Measurements from ENCODE around the gene AMMECR1L. TPM values are rescaled to one million over a fixed set of nuclear protein-coding genes. Genes with fewer than 3 reads are reported as not detected.
A peak's percentile ranks its signal among the peaks of the same experiment; 100 is the strongest.
"Not testable (repeated sequence)": the region's sequence is repeated elsewhere in the genome, so short reads cannot be mapped to it uniquely, and the experiment has no call there.

Gene AMMECR1L
- total RNA-seq = 10 to 100 TPM; 14.3 to 15.0 TPM

DNA sequence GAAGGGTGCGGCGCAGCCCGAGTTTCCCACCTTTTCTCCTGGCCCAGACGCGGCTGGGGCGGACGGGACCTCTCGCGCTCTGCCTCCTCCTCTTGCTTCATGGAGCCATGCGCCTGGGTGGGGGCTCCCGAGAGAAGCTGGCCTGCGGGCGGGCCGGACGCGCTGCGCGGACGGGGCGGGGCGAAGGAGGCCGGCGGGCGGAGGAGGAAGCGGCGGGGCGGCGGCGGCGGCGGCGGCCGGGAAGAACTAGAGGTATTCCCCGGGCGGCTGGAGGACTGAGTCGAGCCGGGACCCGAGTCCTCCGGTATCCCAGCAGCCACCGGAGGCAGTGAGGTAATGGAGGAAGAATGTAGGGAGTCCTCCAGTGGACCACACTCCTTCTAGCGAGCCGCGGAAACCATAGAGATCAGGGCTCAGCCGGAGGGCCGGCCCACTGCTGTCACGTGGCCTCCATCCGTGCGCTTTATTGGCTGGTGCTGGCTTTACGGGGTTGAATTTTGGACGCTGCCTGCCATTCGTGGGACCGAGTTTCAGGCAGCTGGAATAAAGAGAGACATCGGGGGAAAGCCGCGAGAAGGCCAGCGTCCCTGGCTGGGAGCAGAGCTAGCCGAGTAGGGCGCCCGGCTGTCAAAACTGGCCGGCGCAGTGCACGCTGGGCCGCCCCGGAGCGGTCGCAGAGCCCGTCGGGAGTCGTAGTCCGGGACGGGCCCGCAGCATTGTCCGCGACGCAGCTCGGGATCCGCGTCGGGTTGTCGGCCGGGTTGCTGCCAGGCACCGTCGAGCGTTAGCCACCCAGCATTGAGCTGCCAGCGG lies at the start of gene AMMECR1L:
Gene AMMECR1L, minus strand, starts transcription at position 177 of the 813 bp plus-strand sequence. CDS start 11,722 bp downstream, outside the sequence.
- H3K36me3 Mint-ChIP-seq, H3K27me3 Mint-ChIP-seq, POLR2A ChIA-PET, H3K9me3 Mint-ChIP-seq: not testable (repeated sequence)
- peak within 1 kb of the TSS; percentile 77 for H3K27ac Mint-ChIP-seq
- intact Hi-C loops (cut with micrococcal nuclease) = loop anchor here (2.0 to 5.0 kb wide), 2 partner anchors 141 to 206 kb away; partner anchors contain the start of gene UGGT1
- H3K4me1 Mint-ChIP-seq (ENCODE audit: low read depth) = peaks cover 36% of the 10 kb centered on the region
- H3K4me3 Mint-ChIP-seq = peak within 1 kb of the TSS; percentile 84
- peak; percentile 81 for DNase-seq
- CTCF ChIA-PET = interaction anchor here (1.1 kb wide), 1 partner anchor 29 kb away, joined by 3 read pairs; no protein-coding TSS in a partner anchor

GRCh38 chr2:127935337-127935736 lies 49.6 kb upstream of the AMMECR1L start:
- no peaks in the 10 kb centered on the region for H3K27me3 Mint-ChIP-seq
- no peak for DNase-seq
- H3K36me3 Mint-ChIP-seq = peaks cover 1% of the 10 kb centered on the region
- no peak overlapping the region for H3K27ac Mint-ChIP-seq
- no peaks in the 10 kb centered on the region for H3K4me1 Mint-ChIP-seq (ENCODE audit: low read depth)
- H3K9me3 Mint-ChIP-seq = no peaks in the 10 kb centered on the region
- ChIA-PET CTCF (no interaction called here), POLR2A (no interaction called here)
- no peak overlapping the region for H3K4me3 Mint-ChIP-seq
- intact Hi-C loops (cut with micrococcal nuclease) = no loop called here

- POLR2A ChIA-PET = no interaction called here
- H3K27me3 Mint-ChIP-seq = no peaks in the 10 kb centered on the region
- intact Hi-C loops (cut with micrococcal nuclease) = no loop called here
- CTCF ChIA-PET = interaction anchor here (0.9 kb wide), 1 partner anchor 9 kb away, joined by 3 read pairs; no protein-coding TSS in a partner anchor
- H3K27ac Mint-ChIP-seq = no peak overlapping the region
- no peak overlapping the region for H3K4me3 Mint-ChIP-seq
- H3K36me3 Mint-ChIP-seq = no peaks in the 10 kb centered on the region
- DNase-seq = no peak
- peaks cover 5% of the 10 kb centered on the region for H3K4me1 Mint-ChIP-seq (ENCODE audit: low read depth)
- H3K9me3 Mint-ChIP-seq = no peaks in the 10 kb centered on the region
Observed at GRCh38 chr2:127932199-127932876, 46.6 kb upstream of the AMMECR1L start.

DNA sequence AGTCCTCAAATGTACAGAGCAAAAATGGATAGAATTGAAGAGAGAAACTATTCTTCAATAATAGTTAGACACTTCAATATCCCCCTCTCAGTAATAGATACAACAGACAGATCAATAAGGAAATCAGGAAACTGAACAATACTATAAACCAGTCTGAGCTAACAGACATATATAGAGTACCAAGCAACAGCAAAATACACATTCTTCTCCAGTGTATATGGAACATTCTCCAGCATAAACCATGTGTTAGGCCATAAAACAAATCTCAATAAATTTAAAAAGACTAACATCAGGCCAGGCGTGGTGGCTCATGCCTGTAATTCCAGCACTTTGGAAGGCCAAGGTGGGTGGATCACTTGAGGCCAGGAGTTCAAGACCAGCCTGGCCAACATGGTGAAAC lies 43.7 kb upstream of the AMMECR1L start:
- ChIA-PET POLR2A (no interaction called here), CTCF (no interaction called here)
- Mint-ChIP-seq H3K36me3 (no peaks in the 10 kb centered on the region), H3K9me3 (no peaks in the 10 kb centered on the region), H3K27ac (no peak overlapping the region), H3K4me1 (ENCODE audit: low read depth) (peaks cover 5% of the 10 kb centered on the region), H3K4me3 (no peak overlapping the region), H3K27me3 (no peaks in the 10 kb centered on the region)
- intact Hi-C loops (cut with micrococcal nuclease) = no loop called here
- DNase-seq = no peak

DNA sequence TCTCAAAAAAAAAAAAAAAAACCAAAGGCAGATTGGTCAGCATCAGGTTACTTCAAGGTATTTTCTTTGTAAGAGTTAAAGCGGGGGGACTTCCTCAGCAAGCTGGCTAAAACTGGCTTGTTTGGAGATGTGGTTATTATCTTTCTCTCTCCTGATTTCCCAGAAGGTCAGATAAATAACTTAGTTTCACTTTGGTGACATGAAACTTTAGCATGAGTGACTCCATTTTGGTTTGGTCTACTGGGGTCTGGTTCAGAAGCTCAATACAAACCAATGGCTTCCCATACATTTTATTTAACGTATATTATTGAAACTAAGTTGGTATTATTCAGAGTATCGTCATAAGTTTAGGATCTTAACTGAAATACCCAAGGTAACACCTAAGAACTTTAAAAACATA lies 41.6 kb upstream of the AMMECR1L start:
- H3K36me3 Mint-ChIP-seq = no peaks in the 10 kb centered on the region
- no peak overlapping the region for H3K4me3 Mint-ChIP-seq
- no peaks in the 10 kb centered on the region for H3K9me3 Mint-ChIP-seq
- peaks cover 5% of the 10 kb centered on the region for H3K4me1 Mint-ChIP-seq (ENCODE audit: low read depth)
- ChIA-PET CTCF (interaction anchor here (0.6 kb wide), 1 partner anchor 97 kb away, joined by 3 read pairs; no protein-coding TSS in a partner anchor), POLR2A (no interaction called here)
- no peak overlapping the region for H3K27ac Mint-ChIP-seq
- intact Hi-C loops (cut with micrococcal nuclease) = no loop called here
- no peak for DNase-seq
- peaks cover 1% of the 10 kb centered on the region for H3K27me3 Mint-ChIP-seq

DNA sequence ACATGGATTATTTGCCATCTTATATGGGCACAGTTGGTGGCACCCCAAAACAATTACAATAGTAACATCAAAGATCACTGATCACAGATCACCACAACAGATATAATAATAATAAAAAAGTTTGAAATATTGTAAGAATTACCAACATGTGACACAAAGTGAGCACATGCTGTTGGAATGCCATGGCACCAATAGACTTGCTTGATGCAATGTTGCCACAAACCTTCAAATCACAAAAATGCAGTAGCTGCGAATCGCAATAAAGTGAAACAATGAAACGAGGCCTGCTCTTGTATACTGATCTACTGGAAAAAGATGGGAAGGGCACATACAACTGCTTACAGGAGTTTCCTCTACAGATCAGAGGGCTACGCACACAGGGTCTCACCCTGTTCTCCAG lies 32.2 kb upstream of the AMMECR1L start:
- POLR2A ChIA-PET = no interaction called here

DNA sequence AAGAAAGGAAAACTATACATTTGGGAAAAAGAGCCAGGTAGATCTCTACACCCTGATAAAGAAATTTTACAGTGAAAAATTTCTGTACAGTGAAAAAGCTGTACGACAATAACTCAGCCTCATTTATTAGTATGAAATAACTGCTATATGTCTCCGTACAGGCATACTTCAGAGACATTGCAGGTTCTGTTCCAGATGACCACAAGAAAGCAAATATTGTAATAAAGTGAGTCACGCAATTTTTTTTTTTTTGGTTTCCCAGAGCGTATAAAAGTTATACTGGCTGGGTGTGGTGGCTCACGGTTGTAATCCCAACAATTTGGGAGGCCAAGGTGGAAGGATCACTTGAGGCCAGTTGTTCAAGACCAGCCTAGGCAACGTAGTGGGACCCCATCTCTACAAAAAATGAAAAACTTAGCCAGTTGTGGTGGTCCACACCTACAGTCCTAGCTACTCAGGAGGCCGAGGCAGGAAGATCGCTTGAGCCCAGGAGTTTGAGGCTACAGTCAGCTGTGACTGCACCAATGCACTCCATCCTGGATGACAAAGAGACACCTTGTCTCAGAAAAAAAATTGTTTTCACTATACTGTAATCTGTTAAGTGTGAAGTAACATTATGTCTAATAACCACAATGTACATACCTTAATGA lies 28.2 kb upstream of the AMMECR1L start:
- Mint-ChIP-seq H3K36me3 (no peaks in the 10 kb centered on the region), H3K9me3 (no peaks in the 10 kb centered on the region), H3K27ac (no peak overlapping the region), H3K4me3 (no peak overlapping the region), H3K4me1 (ENCODE audit: low read depth) (no peaks in the 10 kb centered on the region), H3K27me3 (peaks cover 4% of the 10 kb centered on the region)
- DNase-seq = no peak
- ChIA-PET POLR2A (no interaction called here), CTCF (no interaction called here)
- intact Hi-C loops (cut with micrococcal nuclease) = no loop called here

More for the DNA sequence above, 32.2 kb upstream of the AMMECR1L start:
- no peaks in the 10 kb centered on the region for H3K36me3 Mint-ChIP-seq
- no peaks in the 10 kb centered on the region for H3K27me3 Mint-ChIP-seq
- intact Hi-C loops (cut with micrococcal nuclease) = no loop called here
- H3K4me1 Mint-ChIP-seq (ENCODE audit: low read depth) = no peaks in the 10 kb centered on the region
- CTCF ChIA-PET = no interaction called here
- H3K27ac Mint-ChIP-seq = no peak overlapping the region
- no peaks in the 10 kb centered on the region for H3K9me3 Mint-ChIP-seq
- DNase-seq = no peak
- no peak overlapping the region for H3K4me3 Mint-ChIP-seq

DNA sequence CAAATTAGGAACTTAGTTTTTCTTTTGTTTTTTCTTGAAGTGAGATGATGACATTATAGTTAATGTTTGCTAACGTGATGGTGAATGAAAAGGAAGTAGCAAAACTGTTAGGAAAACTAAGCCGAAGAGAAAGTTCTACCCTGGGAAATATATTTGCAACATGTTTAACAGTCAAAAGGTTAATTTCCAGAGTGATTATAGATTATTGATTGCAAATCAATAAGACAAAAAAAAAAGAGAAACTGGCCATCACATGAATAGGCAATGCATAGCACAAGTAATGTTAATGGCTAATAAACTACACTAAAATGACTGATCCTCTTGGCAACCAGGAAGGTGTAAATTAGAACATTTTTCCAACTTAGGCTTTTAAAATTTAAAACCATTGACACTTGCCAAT lies 26.0 kb upstream of the AMMECR1L start:
- no peaks in the 10 kb centered on the region for H3K4me1 Mint-ChIP-seq (ENCODE audit: low read depth)
- ChIA-PET POLR2A (no interaction called here), CTCF (no interaction called here)
- no peak overlapping the region for H3K4me3 Mint-ChIP-seq
- no peaks in the 10 kb centered on the region for H3K9me3 Mint-ChIP-seq
- no peak for DNase-seq
- H3K36me3 Mint-ChIP-seq = no peaks in the 10 kb centered on the region
- intact Hi-C loops (cut with micrococcal nuclease) = no loop called here
- no peak overlapping the region for H3K27ac Mint-ChIP-seq
- peaks cover 6% of the 10 kb centered on the region for H3K27me3 Mint-ChIP-seq

GRCh38 chr2:127910415-127910814 lies 24.7 kb upstream of the AMMECR1L start:
- peaks cover 11% of the 10 kb centered on the region for H3K27me3 Mint-ChIP-seq
- ChIA-PET CTCF (no interaction called here), POLR2A (no interaction called here)
- H3K4me3 Mint-ChIP-seq = no peak overlapping the region
- no peak for DNase-seq
- intact Hi-C loops (cut with micrococcal nuclease) = no loop called here
- H3K9me3 Mint-ChIP-seq = no peaks in the 10 kb centered on the region
- H3K4me1 Mint-ChIP-seq (ENCODE audit: low read depth) = no peaks in the 10 kb centered on the region
- H3K27ac Mint-ChIP-seq = no peak overlapping the region
- H3K36me3 Mint-ChIP-seq = no peaks in the 10 kb centered on the region

GRCh38 chr2:127909019-127909418 lies 23.3 kb upstream of the AMMECR1L start:
- Mint-ChIP-seq H3K27ac (no peak overlapping the region), H3K36me3 (no peaks in the 10 kb centered on the region), H3K27me3 (peaks cover 11% of the 10 kb centered on the region), H3K4me1 (ENCODE audit: low read depth) (no peaks in the 10 kb centered on the region), H3K4me3 (no peak overlapping the region), H3K9me3 (no peaks in the 10 kb centered on the region)
- intact Hi-C loops (cut with micrococcal nuclease) = no loop called here
- no peak for DNase-seq
- ChIA-PET POLR2A (no interaction called here), CTCF (no interaction called here)

DNA sequence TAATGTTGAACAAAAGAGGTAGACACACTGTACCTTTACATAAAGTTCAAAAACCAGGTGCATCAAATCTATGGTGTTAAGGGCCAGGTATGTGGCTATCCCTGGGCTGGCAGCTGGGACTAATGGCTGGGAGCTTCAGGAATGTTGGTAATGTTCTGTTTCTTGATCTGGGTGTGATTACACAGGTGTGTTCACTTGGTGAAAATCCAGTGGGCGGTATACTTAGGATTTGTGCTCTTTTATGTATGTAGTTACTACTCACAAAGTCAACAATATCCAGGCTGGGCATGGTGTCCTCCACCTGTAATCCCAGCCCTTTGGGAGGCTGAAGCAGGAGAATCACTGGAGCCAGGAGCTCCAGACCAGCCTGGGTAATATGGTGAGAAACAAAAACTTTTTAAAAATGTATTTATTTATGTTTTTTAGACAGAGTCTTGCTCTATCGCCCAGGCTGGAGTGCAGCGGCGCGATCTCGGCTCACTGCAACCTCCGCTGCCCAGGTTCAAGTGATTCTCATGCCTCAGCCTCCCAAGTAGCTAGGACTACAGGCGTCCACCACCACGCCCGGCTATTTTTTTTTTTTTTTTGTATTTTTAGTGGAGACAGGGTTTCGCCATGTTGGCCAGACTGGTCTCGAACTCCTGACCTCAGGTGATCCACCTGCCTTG lies 22.1 kb upstream of the AMMECR1L start:
- peaks cover 11% of the 10 kb centered on the region for H3K27me3 Mint-ChIP-seq
- H3K36me3 Mint-ChIP-seq; DNase-seq; H3K4me3 Mint-ChIP-seq; CTCF ChIA-PET; intact Hi-C loops (cut with micrococcal nuclease); H3K27ac Mint-ChIP-seq; H3K9me3 Mint-ChIP-seq; H3K4me1 Mint-ChIP-seq (ENCODE audit: low read depth); POLR2A ChIA-PET: not testable (repeated sequence)

DNA sequence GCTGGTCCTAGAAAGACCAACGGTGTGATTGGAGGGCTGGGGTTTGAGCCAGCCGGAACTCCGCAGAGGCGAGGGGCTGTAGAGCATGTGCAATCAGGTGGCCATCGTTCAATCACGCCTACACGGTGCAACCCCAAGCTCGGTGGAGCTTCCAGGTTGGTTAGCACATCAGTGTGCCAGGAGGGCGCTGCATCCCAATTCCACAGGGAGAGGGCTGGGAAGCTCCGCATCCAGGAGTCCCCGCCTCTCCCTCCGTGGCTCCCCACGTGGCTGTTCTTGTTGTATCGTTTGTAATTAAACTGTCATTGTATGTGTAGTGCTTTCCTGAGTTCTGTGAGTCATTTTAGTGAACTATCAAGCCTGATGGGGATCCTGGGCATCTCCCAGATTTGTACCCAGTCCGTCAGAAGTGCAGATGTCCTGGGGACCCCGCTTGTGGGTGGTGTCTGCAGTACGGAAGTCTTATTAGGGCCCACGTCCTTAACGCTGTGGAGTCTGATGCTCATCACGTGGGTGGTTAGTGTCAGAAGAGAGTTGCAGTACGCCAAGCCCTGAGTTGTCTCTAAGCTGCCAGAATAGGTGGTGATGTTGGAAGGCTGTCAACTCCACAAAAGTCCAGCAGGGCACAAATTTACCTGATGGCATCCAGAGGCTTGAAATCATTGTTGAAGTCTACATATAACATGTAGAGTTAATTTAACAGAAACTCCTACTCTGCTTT lies 20.6 kb upstream of the AMMECR1L start:
- H3K4me3 Mint-ChIP-seq = no peak overlapping the region
- no peak for DNase-seq
- H3K9me3 Mint-ChIP-seq = no peaks in the 10 kb centered on the region
- intact Hi-C loops (cut with micrococcal nuclease) = no loop called here
- H3K27ac Mint-ChIP-seq = no peak overlapping the region
- no peaks in the 10 kb centered on the region for H3K4me1 Mint-ChIP-seq (ENCODE audit: low read depth)
- ChIA-PET CTCF (no interaction called here), POLR2A (no interaction called here)
- H3K27me3 Mint-ChIP-seq = peaks cover 11% of the 10 kb centered on the region
- no peaks in the 10 kb centered on the region for H3K36me3 Mint-ChIP-seq

Measured in activated CD4-positive, alpha-beta memory T cell treated with anti-CD3 and anti-CD28 coated beads for 36 hours (primary cell).